Suprapubic skin (tissue), 4 donors: ENCODE results near the gene MCAM. TPM values are rescaled to one million over a fixed set of nuclear protein-coding genes. Genes with fewer than 3 reads are reported as not detected.

Source experiments
- DNase-seq, 2 donors: peaks; one replicate each; pipeline ENCODE4 v3.0.0-alpha.2; 2019; ENCODE audit warnings: low spot score in 2 of 2
- H3K27ac ChIP-seq: fragments of 200-600 bp; sonication (generic); one replicate; pipeline ENCODE4 v1.5.1; 2019
- H3K27me3 ChIP-seq: fragments of 200-600 bp; sonication (generic); one replicate; pipeline ENCODE4 v1.5.1; 2019
- H3K36me3 ChIP-seq: fragments of 200-600 bp; sonication (generic); one replicate; pipeline ENCODE4 v1.5.1; 2019
- H3K4me1 ChIP-seq: fragments of 200-600 bp; sonication (generic); one replicate; pipeline ENCODE4 v1.5.1; 2019
- H3K4me3 ChIP-seq: fragments of 200-600 bp; sonication (generic); one replicate; pipeline ENCODE4 v1.5.1; 2019; ENCODE audit warnings: mild to moderate bottlenecking
- H3K9me3 ChIP-seq: fragments of 200-600 bp; sonication (generic); one replicate; pipeline ENCODE4 v1.5.1; 2019
- EP300 ChIP-seq: sonication (generic); formaldehyde crosslinking; IDR thresholded peaks from one replicate; pipeline ENCODE4 v1.6.1; 2017; ENCODE audit warnings: antibody characterized with exemption
- POLR2A ChIP-seq, 2 donors: fragments of 450-650 bp; IDR thresholded peaks; one replicate each; pipeline ENCODE4 v1.6.1; 2017; ENCODE audit warnings: antibody characterized with exemption in 2 of 2, mild to moderate bottlenecking in 2 of 2, moderate library complexity in 2 of 2
- POLR2AphosphoS5 ChIP-seq, 3 donors: sonication (generic); formaldehyde crosslinking; IDR thresholded peaks; one replicate each; pipeline ENCODE4 v1.6.1; 2017; ENCODE audit warnings: antibody characterized with exemption in 3 of 3
- WGBS: methylation state at CpG from one replicate; pipeline ENCODE4 v1.1.5; 2018; 5-methylcytosine and 5-hydroxymethylcytosine counted together
- total RNA-seq, 4 donors: library from RNA; depleted of rRNA; stranded (reverse); fragments of >200 nt; gene quantifications; one replicate each; pipeline ENCODE4 v1.1.0, GENCODE V29; 2016
- TF ChIP-seq, protein P1 (sequence below), 2 donors: fragments of 200-600 bp in 1 of 2; fragments of 450-650 bp in 1 of 2; sonication (generic) in 1 of 2; IDR thresholded peaks; one replicate each; pipeline ENCODE4 v1.5.1; 2016 to 2019; ENCODE audit warnings: antibody characterized with exemption in 2 of 2, mild to moderate bottlenecking in 1 of 2, moderate library complexity in 1 of 2

MCAM gene
- total RNA-seq, 4 donors from 2014 or later: 104 to 163 (median 124) TPM

DNA sequence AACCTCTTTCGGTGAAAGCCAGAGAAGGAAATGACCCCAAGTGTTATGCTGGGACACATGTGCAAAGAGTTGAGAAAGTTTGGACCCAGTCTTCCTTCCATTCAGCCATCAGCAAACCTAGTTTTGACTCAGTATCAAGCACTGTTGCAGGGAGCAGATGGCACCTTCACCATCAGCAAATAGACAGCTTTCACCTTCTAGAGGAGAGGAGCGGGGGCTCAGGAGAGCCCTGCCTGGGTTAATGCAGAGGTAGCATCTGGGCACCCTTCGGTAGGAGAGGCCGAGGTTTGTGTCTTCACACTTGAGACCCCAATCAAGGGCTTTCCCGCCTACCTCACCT lies 45.8 kb upstream of the MCAM start:
- no peak for DNase-seq
- H3K4me1 ChIP-seq: peaks cover 53% of the 10 kb centered on the region
- peaks cover 28% of the 10 kb centered on the region for H3K27me3 ChIP-seq
- peak overlapping the region; percentile 57 for H3K4me3 ChIP-seq
- WGBS: 92% methylated on average over 5 of the region's 5 CpGs
- H3K9me3 ChIP-seq: no peaks in the 10 kb centered on the region
- no peak for TF ChIP-seq POLR2A (IDR thresholded peaks at IDR 0.05)
- TF ChIP-seq EP300: no peak
- TF ChIP-seq POLR2AphosphoS5 (IDR thresholded peaks at IDR 0.05): no peak
- TF ChIP-seq, protein P1, sequence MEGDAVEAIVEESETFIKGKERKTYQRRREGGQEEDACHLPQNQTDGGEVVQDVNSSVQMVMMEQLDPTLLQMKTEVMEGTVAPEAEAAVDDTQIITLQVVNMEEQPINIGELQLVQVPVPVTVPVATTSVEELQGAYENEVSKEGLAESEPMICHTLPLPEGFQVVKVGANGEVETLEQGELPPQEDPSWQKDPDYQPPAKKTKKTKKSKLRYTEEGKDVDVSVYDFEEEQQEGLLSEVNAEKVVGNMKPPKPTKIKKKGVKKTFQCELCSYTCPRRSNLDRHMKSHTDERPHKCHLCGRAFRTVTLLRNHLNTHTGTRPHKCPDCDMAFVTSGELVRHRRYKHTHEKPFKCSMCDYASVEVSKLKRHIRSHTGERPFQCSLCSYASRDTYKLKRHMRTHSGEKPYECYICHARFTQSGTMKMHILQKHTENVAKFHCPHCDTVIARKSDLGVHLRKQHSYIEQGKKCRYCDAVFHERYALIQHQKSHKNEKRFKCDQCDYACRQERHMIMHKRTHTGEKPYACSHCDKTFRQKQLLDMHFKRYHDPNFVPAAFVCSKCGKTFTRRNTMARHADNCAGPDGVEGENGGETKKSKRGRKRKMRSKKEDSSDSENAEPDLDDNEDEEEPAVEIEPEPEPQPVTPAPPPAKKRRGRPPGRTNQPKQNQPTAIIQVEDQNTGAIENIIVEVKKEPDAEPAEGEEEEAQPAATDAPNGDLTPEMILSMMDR (IDR thresholded peaks at IDR 0.05): no peak
- peak overlapping the region; percentile 57 for H3K27ac ChIP-seq
- H3K36me3 ChIP-seq: no peaks in the 10 kb centered on the region

DNA sequence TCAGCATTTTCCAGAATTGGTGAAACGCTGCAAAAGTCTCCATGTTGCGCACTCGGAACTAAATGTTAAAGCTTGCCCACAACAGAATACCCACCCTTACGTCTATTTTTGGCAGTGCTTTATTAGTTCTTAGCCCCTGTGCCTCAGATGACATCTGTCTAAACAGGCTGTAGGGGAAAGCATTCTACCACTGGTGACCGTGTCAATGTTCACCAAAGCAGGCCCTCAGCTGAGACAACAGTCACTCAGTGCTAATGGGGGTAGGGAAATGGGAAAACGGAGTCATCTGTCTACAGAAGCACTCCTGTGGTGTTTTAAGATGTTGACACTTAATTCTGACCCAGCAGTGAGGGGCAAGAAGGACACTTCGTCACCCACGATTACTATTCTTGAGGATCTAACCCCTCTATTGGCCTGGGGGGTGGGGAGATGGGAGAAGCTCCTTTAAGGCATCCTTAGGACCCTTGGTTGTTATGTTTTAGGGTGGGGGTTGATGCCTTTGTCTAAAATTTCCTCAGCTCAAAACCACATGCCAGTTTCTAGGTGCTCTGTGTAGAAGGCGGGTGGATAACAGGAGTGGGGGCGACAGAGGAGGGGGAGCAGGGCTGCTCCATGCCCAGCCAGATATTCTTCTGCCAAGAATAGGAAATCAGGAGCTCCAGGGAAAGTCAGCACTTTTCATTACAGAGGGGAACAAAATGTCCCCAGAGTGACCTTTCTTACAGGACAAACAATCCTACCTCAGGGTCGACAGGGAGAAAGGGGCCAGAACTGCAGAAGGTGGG lies 45.2 kb upstream of the MCAM start:
- Histone ChIP-seq H3K27ac (peak overlapping the region; percentile 57), H3K4me1 (peaks cover 48% of the 10 kb centered on the region), H3K4me3 (no peak overlapping the region), H3K9me3 (no peaks in the 10 kb centered on the region), H3K27me3 (peaks cover 24% of the 10 kb centered on the region), H3K36me3 (no peaks in the 10 kb centered on the region)
- WGBS: 83% methylated on average over 11 of the region's 11 CpGs
- DNase-seq: peak in 1 of 2 donors; percentile 44
- no peak for TF ChIP-seq POLR2A (IDR thresholded peaks at IDR 0.05)

DNA sequence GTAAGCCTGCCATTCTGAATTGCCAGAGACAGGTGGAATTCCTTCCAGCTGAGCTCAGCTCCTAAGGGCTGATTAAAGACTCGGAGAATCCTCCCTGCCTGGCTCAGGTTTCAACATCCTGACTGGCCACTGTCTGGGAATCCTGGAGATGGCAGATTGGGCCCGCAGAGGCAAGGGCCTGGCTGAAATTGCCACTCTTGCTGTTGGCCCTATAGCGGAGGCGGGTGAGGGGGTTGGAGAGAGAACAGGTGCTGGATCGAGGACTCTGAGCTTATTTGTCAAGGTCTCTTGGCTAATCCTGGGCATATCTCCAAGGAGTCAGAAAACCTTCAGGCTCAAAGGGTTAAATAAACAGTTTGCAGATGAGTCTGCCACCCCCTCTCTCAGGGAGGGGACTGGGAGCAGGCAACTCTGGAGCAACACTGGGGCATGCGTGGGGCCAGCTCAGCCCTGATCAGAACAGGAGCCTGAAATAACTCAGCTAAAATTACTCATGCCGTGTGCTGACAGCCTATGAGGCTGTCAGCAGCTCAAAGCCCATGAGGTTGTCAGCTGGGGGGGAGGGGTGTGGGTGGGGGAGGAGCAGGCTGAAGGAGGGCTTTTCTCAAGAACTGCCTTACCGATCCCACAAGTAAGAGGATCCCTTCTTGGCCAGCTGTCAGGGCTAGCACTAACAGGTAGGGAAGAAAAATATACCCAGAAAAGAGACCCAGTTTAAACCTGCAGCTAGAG lies 44.3 kb upstream of the MCAM start:
- Histone ChIP-seq H3K9me3 (no peaks in the 10 kb centered on the region), H3K27ac (peak overlapping the region; percentile 43), H3K36me3 (no peaks in the 10 kb centered on the region), H3K4me1 (peaks cover 49% of the 10 kb centered on the region), H3K4me3 (no peak overlapping the region), H3K27me3 (peaks cover 21% of the 10 kb centered on the region)
- WGBS: 38% methylated on average over 7 of the region's 8 CpGs
- no peak for TF ChIP-seq EP300
- TF ChIP-seq, protein P1 (IDR thresholded peaks at IDR 0.05): no peak
- no peak for TF ChIP-seq POLR2A (IDR thresholded peaks at IDR 0.05)
- TF ChIP-seq POLR2AphosphoS5 (IDR thresholded peaks at IDR 0.05): no peak
- peak in 1 of 2 donors; percentile 61 for DNase-seq

DNA sequence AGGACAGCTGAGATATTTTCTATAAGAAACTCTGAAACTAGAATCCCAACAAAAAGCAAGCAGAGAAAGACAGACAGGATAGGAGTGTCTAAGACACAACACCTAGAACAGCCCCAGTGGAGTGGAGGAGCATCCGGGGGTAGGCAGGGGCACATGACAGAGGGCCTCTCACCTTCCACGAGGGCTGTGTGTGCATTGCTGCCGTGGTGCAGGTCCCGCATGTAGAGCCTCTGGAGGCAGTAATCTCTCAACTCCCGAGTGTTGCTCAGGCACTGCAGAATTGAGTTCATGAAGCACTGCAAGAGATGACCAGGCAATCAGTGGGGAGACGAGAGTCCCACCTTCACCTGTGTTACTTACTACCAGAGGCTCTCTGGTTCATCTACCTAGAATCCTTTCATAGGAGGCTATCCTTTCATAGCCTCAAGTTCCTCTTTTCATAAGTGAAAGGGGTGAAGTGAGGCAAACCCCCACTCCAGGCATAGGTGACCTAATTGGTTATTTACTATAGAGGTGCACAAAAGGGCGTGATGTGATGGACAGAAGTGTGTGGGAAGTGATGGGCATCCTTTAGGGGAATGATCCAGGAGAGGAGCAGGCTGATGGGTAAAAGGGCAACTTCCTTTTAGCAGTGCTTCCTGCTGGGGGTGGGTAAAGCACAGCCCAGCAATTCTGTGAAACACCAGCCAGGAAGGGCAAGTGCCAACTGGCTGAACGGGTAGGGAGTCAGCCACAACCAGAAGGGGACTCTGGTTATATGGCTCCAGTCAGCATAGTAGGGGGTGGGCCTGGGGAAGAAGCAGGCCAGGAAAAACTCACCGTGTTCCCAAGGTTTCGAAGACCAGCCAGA lies 42.7 kb upstream of the MCAM start:
- Histone ChIP-seq H3K36me3 (no peaks in the 10 kb centered on the region), H3K27ac (no peak overlapping the region), H3K4me1 (peaks cover 48% of the 10 kb centered on the region), H3K9me3 (no peaks in the 10 kb centered on the region), H3K27me3 (peaks cover 12% of the 10 kb centered on the region), H3K4me3 (no peak overlapping the region)
- WGBS: 81% methylated on average over 5 of the region's 10 CpGs
- DNase-seq: no peak
- TF ChIP-seq, protein P1 (IDR thresholded peaks at IDR 0.05): no peak
- TF ChIP-seq POLR2A (IDR thresholded peaks at IDR 0.05) (no peak), POLR2AphosphoS5 (IDR thresholded peaks at IDR 0.05) (no peak), EP300 (no peak)

- Histone ChIP-seq H3K4me3 (peak overlapping the region; percentile 57), H3K27me3 (no peaks in the 10 kb centered on the region), H3K4me1 (peaks cover 37% of the 10 kb centered on the region), H3K27ac (no peak overlapping the region), H3K36me3 (no peaks in the 10 kb centered on the region), H3K9me3 (no peaks in the 10 kb centered on the region)
- TF ChIP-seq, protein P1 (IDR thresholded peaks at IDR 0.05): no peak
- TF ChIP-seq EP300 (no peak), POLR2A (IDR thresholded peaks at IDR 0.05) (no peak)
- WGBS: 55% methylated on average over 10 of the region's 13 CpGs
- no peak for DNase-seq
Measured at GRCh38 chr11:119357074-119357473, 40.1 kb upstream of the MCAM start.
